SU-DHL-6 (cell line): ENCODE measurements around the gene PRDM10.

Source experiments
- CTCF ChIP-seq: fragments of 200-600 bp; sonication (generic); IDR thresholded peaks from one replicate; pipeline ENCODE4 v1.5.1; 2017; ENCODE audit warnings: antibody characterized with exemption, mild to moderate bottlenecking, low read length, moderate library complexity; ENCODE audit not compliant: insufficient read depth, poor library complexity, severe bottlenecking
- EZH2phosphoT487 ChIP-seq: fragments of 200-600 bp; sonication (generic), shearing (Covaris generic); conservative IDR thresholded peaks from 2 replicates; pipeline ENCODE4 v1.6.1; 2018; ENCODE audit warnings: mild to moderate bottlenecking, antibody characterized with exemption, low read length, moderate library complexity, mixed read lengths

GRCh38 chr11:130025371-130025770 lies 22.7 kb upstream of the PRDM10 start:
- TF ChIP-seq CTCF, result no peak
- no peak for TF ChIP-seq EZH2phosphoT487
